CD4-positive, alpha-beta T cell (primary cell): Measurements from ENCODE around the gene TXNRD3. TPM values are rescaled to one million over a fixed set of nuclear protein-coding genes. Genes with fewer than 3 reads are reported as not detected.
"Not testable (repeated sequence)": the region's sequence is repeated elsewhere in the genome, so short reads cannot be mapped to it uniquely, and the experiment has no call there.

ENCODE experiments used
- ATAC-seq: fragments of 200-7000 bp; cut with Tn5 transposase; one replicate; pipeline ENCODE4 v1.10.0; 2022; ENCODE audit warnings: mild to moderate bottlenecking; ENCODE audit not compliant: poor library complexity
- CTCF ChIA-PET: fragments of 350-600 bp; sonication (Branson Sonifier 250); formaldehyde crosslinking; loops from one replicate; lab custom pipeline; 2021; ENCODE audit warnings: antibody characterized with exemption, inconsistent platforms; lab: Charles Lee
- POLR2A ChIA-PET: fragments of 350-600 bp; sonication (Branson Sonifier 250); formaldehyde crosslinking; loops from one replicate; lab custom pipeline; 2021; ENCODE audit warnings: antibody characterized with exemption, inconsistent platforms; lab: Charles Lee
- DNase-seq, 14 experiments: peaks; one replicate each; pipeline ENCODE4 v3.0.0-alpha.2; 2013 to 2020; ENCODE audit warnings: mixed read lengths in 2 of 14
- H3K27ac ChIP-seq, 2 donors: one replicate each; pipeline versions ENCODE4 v1.5.1 to v1.7.0; 2013; ENCODE audit warnings: low read length in 2 of 2, low read depth in 1 of 2, mild to moderate bottlenecking in 1 of 2
- H3K27me3 ChIP-seq, 2 experiments: 1 replicate in 1 of 2; 2 replicates in 1 of 2; pipeline versions ENCODE4 v1.6.1 to v1.7.0; 2013; ENCODE audit warnings: low read length in 2 of 2, control low read depth in 1 of 2, mild to moderate bottlenecking in 1 of 2, moderate library complexity in 1 of 2; ENCODE audit not compliant: insufficient read depth in 2 of 2, control insufficient read depth in 1 of 2
- H3K36me3 ChIP-seq: one replicate; pipeline ENCODE4 v1.6.1; 2013; ENCODE audit warnings: low read length, control low read depth; ENCODE audit not compliant: insufficient read depth
- H3K4me1 ChIP-seq: one replicate; pipeline ENCODE4 v1.6.1; 2013; ENCODE audit warnings: low read length, control low read depth; ENCODE audit not compliant: insufficient read depth
- H3K4me3 ChIP-seq: one replicate; pipeline ENCODE4 v1.5.1; 2013; ENCODE audit warnings: mild to moderate bottlenecking, low read length, moderate library complexity
- H3K9me3 ChIP-seq, 2 experiments: 1 replicate in 1 of 2; 2 replicates in 1 of 2; pipeline versions ENCODE4 v1.6.1 to v1.7.0; 2013; ENCODE audit warnings: low read length in 2 of 2, mild to moderate bottlenecking in 2 of 2, control low read depth in 1 of 2, moderate library complexity in 1 of 2; ENCODE audit not compliant: control insufficient read depth in 1 of 2, insufficient read depth in 1 of 2
- H3K27ac Mint-ChIP-seq: one replicate; pipeline ENCODE4 v1.8.0; 2020; ENCODE audit warnings: mixed read lengths
- H3K27me3 Mint-ChIP-seq: one replicate; pipeline ENCODE4 v1.8.0; 2021; ENCODE audit warnings: mixed read lengths
- H3K36me3 Mint-ChIP-seq: one replicate; pipeline ENCODE4 v1.8.0; 2021; ENCODE audit warnings: low read depth, mixed read lengths
- H3K4me1 Mint-ChIP-seq: one replicate; pipeline ENCODE4 v1.8.0; 2021; ENCODE audit warnings: low read depth, mixed read lengths
- H3K4me3 Mint-ChIP-seq: one replicate; pipeline ENCODE4 v1.8.0; 2020; ENCODE audit warnings: mild to moderate bottlenecking, mixed read lengths
- H3K9me3 Mint-ChIP-seq: one replicate; pipeline ENCODE4 v1.8.0; 2020; ENCODE audit warnings: mixed read lengths
- CTCF ChIP-seq: fragments of 200-600 bp; IDR thresholded peaks from one replicate; pipeline ENCODE4 v1.8.0; 2022; ENCODE audit warnings: antibody characterized with exemption, mild to moderate bottlenecking
- intact Hi-C, 2 experiments: fragments of 100-400 bp; cut with DNase I in 1 of 2; cut with micrococcal nuclease in 1 of 2; formaldehyde crosslinking; loops; one replicate each; pipeline versions ENCODE4 v1.15.1 to v1.9.0; 2023 to 2025; cut with DNase I, micrococcal nuclease
- total RNA-seq, 174 experiments: library from RNA in 2 of 174; stranded (reverse) in 2 of 174; gene quantifications; one replicate each; pipeline ENCODE4 v1.2.3 and lab custom pipeline; 2021 to 2026

TXNRD3 gene
- total RNA-seq, 2 experiments from 2014 or later = 1.0 to 1.5 TPM

GRCh38 chr3:126636436-126636835, 18.5 kb downstream of the TXNRD3 start:
- no peak for TF ChIP-seq CTCF
- H3K27me3 Mint-ChIP-seq = no peaks in the 10 kb centered on the region
- Histone ChIP-seq H3K4me3 (no peak overlapping the region), H3K27ac (no peak overlapping the region), H3K27me3 (no peaks in the 10 kb centered on the region), H3K36me3 (no peaks in the 10 kb centered on the region), H3K4me1 (no peaks in the 10 kb centered on the region), H3K9me3 (no peaks in the 10 kb centered on the region)
- no peak overlapping the region for H3K4me3 Mint-ChIP-seq
- peaks cover 12% of the 10 kb centered on the region for H3K36me3 Mint-ChIP-seq
- H3K27ac Mint-ChIP-seq = no peak overlapping the region
- no peaks in the 10 kb centered on the region for H3K4me1 Mint-ChIP-seq
- no peak for DNase-seq
- CTCF ChIA-PET = no interaction called here
- no peaks in the 10 kb centered on the region for H3K9me3 Mint-ChIP-seq
- POLR2A ChIA-PET = no interaction called here
- no peak for ATAC-seq
- intact Hi-C loops = no loop called here

GRCh38 chr3:126634803-126635202, 20.1 kb downstream of the TXNRD3 start:
- Histone ChIP-seq H3K9me3 (no peaks in the 10 kb centered on the region), H3K36me3 (no peaks in the 10 kb centered on the region), H3K27ac (no peak overlapping the region), H3K4me3 (no peak overlapping the region), H3K27me3 (no peaks in the 10 kb centered on the region), H3K4me1 (no peaks in the 10 kb centered on the region)
- intact Hi-C loops = no loop called here
- DNase-seq (no peak), ATAC-seq (no peak)
- no peak for TF ChIP-seq CTCF
- no peaks in the 10 kb centered on the region for H3K27me3 Mint-ChIP-seq
- H3K27ac Mint-ChIP-seq = no peak overlapping the region
- H3K9me3 Mint-ChIP-seq = no peaks in the 10 kb centered on the region
- no peak overlapping the region for H3K4me3 Mint-ChIP-seq
- peaks cover 12% of the 10 kb centered on the region for H3K36me3 Mint-ChIP-seq
- CTCF ChIA-PET = no interaction called here
- POLR2A ChIA-PET = no interaction called here
- H3K4me1 Mint-ChIP-seq = no peaks in the 10 kb centered on the region

- intact Hi-C loops = no loop called here
- Mint-ChIP-seq H3K36me3 (peaks cover 23% of the 10 kb centered on the region), H3K27me3 (no peaks in the 10 kb centered on the region), H3K9me3 (no peaks in the 10 kb centered on the region), H3K4me3 (no peak overlapping the region), H3K4me1 (no peaks in the 10 kb centered on the region), H3K27ac (no peak overlapping the region)
- H3K9me3 ChIP-seq = no peaks in the 10 kb centered on the region
- no peaks in the 10 kb centered on the region for H3K4me1 ChIP-seq
- TF ChIP-seq CTCF = no peak
- ChIA-PET CTCF (no interaction called here), POLR2A (no interaction called here)
- DNase-seq (no peak), ATAC-seq (no peak)
- H3K4me3 ChIP-seq = no peak overlapping the region
- H3K27ac ChIP-seq = no peak overlapping the region
- H3K27me3 ChIP-seq = no peaks in the 10 kb centered on the region
- H3K36me3 ChIP-seq = no peaks in the 10 kb centered on the region
These were observed 24.9 kb downstream of the TXNRD3 start for GRCh38 chr3:126630020-126630419.

DNA sequence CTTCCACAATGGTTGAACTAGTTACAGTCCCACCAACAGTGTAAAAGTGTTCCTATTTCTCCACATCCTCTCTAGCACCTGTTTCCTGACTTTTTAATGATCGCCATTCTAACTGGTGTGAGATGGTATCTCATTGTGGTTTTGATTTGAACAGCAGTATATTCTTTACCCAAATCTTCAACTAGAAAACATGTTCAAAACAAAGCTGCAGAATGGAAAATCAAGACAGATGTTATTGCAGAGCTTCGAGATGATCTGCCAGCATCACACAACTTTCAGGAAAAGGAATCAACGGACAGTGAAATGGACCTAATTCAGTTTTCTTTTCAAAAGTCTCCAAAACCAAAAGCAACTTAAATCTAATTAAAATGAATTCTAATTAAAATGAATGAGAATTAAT, 29.2 kb downstream of the TXNRD3 start:
- H3K36me3 Mint-ChIP-seq = peaks cover 19% of the 10 kb centered on the region
- ATAC-seq, H3K4me3 Mint-ChIP-seq, H3K27me3 Mint-ChIP-seq, H3K27ac Mint-ChIP-seq, intact Hi-C loops, CTCF ChIA-PET, H3K9me3 Mint-ChIP-seq, DNase-seq, POLR2A ChIA-PET, H3K27me3 ChIP-seq, H3K36me3 ChIP-seq, H3K4me1 Mint-ChIP-seq, H3K27ac ChIP-seq, H3K4me3 ChIP-seq, H3K4me1 ChIP-seq, H3K9me3 ChIP-seq: not testable (repeated sequence)
